CD4-positive, alpha-beta T cell treated with Interleukin-2 at 100 ng/mL for 4 hours (primary cell): ENCODE measurements around the gene GPR21.

ENCODE experiments used
- DNase-seq: peaks from one replicate; pipeline ENCODE4 v3.0.0-alpha.2; 2020; ENCODE audit warnings: low spot score

The GPR21 gene, protein sequence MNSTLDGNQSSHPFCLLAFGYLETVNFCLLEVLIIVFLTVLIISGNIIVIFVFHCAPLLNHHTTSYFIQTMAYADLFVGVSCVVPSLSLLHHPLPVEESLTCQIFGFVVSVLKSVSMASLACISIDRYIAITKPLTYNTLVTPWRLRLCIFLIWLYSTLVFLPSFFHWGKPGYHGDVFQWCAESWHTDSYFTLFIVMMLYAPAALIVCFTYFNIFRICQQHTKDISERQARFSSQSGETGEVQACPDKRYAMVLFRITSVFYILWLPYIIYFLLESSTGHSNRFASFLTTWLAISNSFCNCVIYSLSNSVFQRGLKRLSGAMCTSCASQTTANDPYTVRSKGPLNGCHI

DNA sequence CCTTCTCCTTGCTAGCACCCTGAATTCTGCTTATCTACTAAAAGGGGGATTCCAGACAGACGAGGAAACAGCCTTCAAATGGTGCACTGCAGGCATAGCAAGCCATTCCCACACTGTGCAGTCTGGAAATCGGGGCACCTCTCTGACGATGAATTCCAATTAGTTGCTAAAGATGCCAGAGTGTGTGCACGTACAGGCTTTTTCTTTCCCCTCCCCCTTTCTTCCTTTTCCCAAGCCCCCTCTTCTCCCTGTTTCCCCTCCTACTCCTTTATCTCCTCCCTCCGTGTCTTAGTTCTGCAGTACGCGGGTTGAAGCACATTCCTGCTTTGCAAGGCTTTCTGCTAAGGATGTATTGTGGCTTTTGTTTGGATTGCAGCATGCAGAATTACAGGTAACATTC is at the start of gene GPR21:
GPR21 (plus strand) TSS at position 316 of the 400 bp plus-strand sequence. CDS start 900 bp downstream, outside the sequence.
- DNase-seq: no peak

DNA sequence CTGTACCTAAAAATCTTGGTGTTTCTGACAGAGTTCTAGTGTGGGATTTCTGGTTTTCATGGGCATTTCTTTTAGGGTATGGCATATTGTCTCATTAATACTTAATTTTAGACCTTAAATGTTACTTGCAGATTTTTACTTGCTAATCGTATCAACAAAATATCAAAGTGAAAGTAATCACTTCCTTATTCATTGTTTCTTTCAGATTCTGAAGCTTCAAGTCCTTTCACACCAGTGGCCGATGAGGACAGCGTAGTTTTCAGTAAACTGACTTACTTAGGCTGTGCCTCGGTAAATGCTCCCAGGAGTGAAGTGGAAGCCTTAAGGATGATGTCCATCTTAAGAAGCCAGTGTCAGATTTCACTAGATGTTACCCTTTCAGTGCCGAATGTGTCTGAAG is 47.5 kb upstream of the GPR21 start:
- DNase-seq: no peak

DNA sequence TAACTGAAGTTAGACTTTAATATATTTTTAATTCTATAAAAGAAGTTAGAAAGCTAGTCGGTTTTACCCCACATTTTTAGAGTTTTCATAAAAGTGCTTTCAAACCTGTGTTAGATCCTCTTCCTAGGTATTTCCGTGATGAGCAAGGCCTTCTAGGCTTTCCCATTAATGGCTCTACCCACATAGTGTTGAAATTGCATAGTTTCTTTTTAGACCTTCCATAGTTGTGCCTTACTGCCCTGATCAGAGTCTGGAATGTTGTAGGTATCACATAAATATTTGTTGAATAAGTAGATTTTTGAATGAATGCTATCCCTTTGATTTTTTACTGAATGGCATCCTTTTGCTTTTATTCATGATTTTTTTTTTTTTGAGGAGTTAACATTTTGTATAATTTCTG is 45.3 kb upstream of the GPR21 start:
- DNase-seq: no peak

DNA sequence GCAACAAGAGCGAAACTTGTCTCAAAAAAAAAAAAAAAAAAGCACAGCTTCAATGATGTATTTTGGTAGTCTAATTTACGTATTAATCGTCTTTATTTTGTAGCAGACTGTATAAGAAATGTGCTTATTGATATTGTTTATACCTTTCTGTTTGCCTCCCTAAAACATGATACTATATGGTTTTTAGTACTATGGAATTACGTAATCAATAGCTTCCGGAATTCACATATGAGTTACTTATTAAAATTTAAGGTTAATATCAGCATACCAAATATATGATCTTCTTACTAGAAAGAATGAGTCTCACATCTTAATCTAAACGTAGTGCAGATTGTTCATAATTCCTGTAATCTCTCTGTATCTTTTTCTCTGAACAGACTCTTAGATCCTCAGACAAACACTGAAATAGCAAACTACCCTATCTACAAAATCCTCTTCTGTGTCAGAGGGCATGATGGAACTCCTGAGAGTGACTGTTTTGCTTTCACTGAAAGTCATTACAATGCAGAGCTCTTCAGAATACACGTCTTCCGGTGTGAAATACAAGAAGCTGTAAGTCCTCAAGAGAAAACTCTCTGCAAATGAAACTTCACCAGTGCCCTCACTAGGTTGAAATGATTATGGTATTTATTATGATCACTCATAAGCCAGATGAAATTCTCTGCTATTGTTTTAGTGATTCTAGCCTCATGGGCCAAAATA is 44.4 kb upstream of the GPR21 start:
- DNase-seq: peak; percentile 19

DNA sequence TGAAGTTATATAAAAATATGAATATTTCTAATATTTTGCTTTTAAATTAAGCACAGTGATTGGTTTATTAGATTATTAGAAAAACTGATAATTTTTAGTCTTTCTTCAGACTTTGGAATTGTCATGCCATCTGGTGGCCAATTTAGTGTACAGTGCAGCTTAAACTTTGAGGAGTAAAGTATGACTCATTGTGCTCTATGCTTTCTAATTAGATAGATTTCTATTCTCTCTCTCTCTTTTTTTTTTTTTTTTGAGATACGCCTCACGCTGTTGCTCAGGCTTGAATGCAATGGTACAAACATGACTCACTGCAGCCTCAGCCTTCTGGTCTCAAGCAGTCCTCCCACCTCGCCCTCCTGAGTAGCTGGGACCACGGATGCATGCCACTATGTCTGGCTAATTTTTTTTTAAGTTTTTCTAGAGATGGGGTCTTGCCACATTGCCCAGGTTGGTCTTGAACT is 42.1 kb upstream of the GPR21 start:
- peak; percentile 65 for DNase-seq

DNA sequence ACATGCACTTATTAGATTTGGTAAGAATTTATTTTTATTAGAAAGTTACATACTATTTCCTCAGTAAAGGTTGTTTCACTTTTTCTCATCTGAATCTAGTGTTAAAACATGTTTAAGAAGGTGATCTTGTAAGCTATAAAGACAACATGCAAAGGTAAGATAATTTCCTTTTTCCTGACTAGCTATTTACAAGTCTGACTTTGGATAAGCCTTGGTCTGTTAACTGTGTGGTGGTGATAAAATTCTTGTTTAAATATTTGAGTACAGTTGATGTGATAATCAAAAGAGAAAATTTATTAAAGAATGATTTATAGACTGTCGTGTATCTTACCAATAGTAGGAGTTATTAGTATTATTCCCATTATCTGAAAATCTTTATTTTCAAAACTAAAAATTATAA is 36.9 kb upstream of the GPR21 start:
- no peak for DNase-seq

DNA sequence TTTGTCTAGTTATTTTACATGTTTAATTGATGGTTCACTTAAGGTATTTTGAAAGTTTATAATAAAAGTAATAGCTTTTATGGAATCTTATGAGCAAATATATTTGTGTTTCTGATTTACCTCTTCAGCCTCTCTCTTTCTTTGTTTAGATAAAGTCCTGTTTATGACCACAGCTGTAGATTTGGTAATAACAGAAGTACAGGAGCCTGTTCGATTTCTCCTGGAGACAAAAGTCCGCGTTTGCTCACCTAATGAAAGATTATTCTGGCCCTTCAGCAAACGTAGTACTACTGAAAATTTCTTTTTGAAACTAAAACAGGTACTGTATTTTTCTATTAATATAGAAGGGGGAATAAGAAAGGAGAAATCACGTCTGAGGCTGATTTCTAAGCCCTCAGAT is 35.0 kb upstream of the GPR21 start:
- no peak for DNase-seq

DNA sequence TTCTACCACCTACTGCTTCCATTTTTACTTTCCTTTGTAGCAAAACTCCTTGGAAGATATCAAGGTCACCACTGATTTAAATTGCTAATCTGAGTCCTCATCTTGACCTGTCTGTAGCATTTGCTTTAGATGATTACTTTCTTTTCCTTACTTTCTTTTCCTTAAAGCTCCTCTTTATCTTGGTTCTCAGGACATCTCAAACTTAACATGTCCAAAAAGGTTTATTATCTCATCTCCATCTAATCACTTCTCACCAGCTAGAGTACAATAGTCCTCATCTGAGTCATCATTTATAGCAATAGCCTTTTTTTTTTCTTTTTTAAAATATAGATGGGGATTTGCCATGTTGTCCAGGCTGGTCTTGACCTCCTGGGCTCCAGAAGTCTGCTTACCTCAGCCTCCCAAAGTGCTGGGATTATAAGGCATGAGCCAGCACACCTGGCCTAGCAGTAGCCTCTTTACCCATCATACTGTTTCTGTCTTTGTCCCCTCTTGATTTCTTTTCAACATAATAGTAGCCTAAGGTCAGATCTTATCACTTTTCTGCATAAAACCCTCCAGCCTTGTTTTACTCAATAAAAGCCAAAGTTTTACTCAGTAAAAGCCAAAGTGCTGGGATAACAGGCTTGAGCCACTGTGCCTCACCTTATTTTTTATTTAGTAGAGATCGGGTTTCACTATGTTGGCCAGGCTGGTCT is 32.9 kb upstream of the GPR21 start:
- no peak for DNase-seq

DNA sequence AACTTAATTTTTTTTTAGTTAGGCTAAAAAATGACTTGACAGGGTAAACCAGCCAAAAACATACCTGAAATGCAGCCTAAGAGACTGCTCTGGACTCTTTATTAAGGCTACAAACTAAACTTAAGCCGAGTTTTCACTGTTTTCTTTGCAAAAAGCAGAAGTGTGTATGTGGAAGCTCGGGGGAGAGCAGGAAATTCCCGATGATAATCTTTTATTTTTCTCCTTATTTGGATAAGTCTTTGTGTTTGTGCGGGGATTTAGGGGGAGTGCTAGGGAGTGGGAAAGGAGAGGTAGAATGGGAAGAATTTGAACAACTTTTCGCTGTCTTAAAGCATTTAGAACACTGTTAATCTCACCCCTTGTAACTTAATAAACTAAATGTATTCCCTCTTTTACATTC is 30.7 kb upstream of the GPR21 start:
- DNase-seq: no peak

DNA sequence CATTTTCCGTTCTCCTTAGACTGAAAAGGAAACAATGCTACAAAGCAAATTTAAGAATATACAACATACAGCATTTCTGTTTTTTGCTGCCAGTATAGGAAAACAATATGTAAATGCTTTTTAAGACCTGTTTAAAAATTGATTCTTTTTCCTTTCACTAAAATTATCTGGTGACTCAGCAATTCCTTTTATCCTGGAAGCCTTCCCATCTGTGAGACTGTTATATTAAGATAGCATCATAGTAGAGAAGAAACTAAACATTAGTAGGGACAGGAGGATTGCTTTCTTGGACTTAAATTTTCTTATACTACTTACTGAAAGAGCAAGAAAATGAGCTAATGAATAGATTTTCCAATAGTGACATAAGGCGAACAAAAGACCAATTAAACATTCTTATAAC is 30.0 kb upstream of the GPR21 start:
- DNase-seq: no peak

DNA sequence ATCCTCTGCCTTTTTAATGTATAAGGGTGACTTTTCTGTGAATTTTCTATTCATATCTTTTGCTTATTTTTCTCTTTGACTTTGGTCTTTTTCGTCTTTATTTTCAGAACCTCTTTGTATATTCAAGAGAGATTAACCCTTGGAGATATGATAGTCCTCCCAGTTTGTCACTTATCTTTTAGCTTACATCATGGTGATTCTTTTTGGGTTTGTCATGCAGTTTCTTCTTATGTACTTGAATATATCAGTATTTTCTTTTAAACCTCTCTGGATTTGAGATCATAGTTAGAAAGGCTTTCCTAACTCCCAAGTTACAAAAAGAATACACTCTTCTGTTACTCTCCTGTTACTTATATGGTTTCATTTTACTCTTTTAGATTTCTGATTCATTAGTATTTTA is 27.5 kb upstream of the GPR21 start:
- no peak for DNase-seq

DNA sequence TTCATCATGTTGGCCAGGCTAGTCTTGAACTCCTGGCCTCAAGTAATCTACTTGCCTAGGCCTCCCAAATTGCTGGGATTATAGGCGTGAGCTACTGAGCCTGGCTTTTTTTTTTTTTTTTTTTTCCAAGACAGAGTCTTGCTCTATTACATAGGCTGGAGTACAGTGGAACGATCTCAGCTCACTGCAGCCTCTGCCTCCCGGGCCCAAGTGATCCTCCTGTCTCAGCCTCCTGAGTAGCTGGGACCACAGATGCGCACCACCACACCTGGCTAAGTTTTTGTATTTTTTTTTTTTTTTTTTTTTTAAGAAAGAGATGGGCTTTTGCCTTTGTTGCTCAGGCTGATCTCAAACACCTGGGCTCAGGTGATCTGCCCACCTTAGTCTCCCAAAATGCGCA is 26.2 kb upstream of the GPR21 start:
- no peak for DNase-seq

DNA sequence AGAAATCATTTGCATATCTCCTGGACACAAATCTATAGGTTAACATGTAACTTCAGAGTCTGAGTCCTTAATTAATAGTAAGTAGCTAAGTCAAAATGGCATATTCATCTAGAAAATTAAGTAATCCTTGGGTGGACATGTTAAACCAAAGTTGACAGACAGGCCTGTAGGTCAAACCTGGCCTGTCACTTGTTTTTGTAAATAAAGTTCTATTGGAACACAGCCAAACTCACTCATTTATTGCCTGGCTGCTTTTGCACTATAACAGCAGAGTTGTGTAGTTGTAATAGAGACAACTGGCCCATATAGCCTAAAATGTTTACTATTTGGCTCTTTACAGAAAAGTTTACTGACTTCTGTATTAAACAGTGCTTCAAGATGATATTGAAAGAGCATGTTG is 24.6 kb upstream of the GPR21 start:
- no peak for DNase-seq

DNA sequence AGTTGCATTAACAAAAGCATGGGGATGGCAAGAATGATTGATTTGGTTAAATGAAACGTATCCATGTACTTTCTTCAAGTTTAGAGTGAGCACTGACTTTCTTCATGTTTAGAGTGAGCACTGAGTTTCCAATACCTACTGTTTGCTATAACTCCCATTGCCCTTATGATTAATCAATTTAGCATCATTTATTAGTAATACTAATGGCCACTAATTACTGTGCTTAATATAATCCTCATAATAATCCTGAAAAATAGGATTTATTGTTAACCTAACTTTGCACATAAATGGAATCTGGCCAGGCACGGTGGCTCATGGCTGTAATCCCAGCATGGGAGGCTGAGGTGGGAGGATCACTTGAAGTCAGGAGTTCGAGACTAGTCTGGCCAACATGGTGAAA is 22.1 kb upstream of the GPR21 start:
- no peak for DNase-seq

DNA sequence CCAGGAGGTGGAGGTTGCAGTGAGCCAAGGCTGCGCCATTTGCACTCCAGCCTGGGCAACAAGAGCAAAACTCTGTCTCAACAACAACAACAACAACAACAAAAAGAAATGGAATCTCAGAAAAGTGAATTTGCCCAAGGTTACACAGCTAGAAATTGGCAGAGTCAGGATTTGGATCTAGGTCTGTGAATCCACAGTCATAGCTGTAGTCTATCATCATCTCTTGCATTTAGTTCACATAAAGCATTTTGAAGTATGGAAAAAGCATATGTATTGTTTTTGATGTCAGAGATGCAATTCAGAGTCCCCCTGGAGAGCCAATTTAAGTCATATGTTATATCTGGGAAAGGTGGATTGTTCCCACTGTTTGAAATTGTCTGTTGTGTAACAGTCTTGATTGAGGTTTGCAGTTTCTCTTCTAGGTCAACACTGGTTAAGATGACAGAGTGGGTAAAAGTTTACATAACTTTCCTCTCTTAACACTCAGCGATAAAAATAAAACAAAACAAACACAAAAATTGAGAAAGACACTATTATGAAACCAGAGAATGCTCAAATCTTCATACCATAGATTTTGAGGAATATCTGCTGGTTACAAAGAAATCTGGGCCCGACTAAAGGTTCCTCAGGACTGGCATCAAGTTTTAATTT is 21.5 kb upstream of the GPR21 start:
- no peak for DNase-seq

DNA sequence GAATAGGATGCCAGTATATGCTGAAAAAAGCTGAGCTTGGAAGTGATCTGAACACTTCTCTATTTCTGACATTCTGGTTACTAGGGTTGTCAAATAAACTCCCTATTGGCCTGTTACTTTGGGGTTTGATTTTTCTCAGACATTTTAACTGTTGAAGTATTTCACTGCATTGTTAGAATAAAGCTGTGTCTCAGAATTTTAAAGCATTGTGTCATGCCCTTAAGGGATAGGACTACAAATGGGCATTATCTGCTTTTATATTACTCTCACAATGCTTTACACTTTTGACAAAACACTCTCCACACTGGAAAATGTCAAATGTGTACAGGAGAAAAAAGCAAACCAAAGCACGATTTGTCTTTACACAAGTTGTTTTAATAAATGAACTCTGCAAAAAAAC is 16.8 kb upstream of the GPR21 start:
- no peak for DNase-seq

DNA sequence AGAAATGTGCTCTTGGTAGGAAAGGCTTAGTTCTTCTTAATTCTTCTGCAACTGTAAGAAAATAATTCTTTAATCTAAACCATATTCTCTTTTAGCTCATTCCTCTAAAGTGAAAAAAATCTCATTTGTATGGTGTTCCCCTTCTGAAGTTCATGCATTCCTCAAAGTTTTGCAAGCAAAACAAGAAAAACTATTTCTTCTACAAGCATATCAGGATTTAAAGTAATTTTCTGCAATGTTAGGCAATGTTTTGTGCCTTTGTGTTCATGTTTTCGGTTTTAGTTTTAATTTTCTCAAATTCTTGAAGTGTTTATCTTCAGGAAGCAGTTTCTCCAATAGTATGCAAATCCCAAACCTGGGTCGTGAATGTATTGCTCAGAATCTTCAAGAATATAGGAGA is 12.7 kb upstream of the GPR21 start:
- no peak for DNase-seq

DNA sequence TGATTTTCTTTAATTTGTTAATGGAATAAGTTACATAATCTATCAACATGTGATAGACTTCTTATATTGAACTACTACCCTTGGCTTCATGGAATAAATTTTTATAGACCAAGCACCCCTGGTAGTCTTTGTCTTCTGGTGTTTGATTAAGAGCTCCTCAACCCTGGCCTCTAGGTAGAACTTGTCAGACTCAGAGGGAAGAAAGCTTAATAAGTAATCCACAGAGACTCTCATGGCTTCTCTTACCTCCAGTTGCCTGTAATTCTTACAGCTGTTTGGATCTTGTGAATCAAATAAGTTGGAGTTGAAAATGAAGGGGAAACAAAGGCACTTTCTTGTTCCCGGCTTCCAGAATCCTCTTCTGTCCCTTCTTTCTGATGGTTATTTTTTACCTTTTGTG is 7.0 kb upstream of the GPR21 start:
- no peak for DNase-seq

DNA sequence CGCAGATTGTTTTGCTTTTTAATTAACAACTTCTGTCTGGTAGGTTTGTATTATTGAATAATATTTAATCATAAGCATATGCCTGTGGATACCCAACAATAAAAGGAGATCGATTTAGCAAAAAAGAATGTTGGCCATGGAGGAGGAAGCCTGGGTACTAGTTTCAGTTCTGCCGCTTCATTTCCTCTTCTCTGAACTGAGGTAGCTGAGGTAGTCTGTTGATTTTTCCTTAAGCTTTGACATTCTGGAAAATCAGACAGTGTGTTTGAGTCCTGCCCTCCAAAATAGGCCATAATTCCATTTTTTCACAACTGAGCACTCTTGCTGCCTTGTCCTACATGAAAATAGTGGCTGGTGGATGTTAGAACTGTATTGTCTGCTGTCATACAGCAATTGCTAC is 6.0 kb upstream of the GPR21 start:
- no peak for DNase-seq

DNA sequence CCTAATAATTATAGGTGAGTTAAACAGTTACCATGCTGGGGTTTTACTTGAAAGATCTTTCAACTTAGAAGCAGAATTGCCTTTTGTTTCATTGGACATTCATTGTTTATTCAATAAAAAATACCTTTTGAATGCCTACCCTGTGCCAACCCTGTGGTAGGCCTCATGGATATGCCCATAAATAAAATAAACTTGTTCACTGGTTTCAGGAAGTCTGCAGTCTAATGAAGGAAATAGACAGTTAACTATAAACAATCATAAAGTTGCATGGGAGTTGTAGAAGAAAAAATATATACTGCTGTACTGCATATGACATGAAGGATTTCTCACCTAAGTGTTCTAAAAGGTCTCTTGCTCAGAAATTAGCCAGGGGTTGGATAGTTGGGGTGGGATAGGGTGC is 5.3 kb upstream of the GPR21 start:
- no peak for DNase-seq

DNA sequence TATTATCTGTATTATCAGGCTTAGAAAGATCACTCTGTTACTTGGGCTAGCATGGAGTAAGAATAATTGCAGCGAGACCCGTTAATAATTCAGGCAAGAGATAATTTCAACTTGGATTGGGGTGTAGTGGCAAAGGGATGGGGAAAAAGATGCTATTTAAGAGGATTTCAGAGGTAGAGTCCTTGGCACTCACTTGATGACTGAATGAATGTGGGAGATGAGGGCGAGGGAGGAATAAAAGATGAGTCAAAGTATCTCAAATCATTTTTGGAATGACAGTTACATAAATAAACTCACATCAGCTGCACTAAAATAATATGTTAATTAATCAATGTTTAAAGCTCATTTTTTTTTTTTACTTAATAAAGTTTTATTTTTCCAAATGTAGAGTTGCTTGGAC is 4.5 kb upstream of the GPR21 start:
- no peak for DNase-seq

DNA sequence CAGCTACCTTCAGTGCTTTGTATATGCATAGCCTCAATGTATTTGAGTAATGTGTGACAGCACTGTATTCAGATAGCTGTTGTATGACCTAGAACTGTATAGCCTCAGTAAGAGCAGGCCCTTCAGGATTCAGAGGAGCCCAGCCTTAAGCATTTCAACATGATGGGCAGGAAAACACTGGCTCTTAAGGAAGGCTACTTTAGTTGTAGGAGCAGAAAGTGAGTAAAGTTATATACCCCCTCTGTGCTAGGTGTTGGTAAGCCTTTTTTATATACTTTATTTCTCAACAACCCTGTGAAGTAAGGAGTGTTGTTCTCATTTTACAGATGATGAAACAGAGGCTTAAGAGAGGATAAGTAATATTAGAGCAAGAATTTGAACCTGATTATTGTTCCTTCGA is 1.5 kb upstream of the GPR21 start:
- no peak for DNase-seq
